Mesothelial cell of epicardium (in vitro differentiated cells): Measurements from ENCODE around the gene ASF1B. TPM values are rescaled to one million over a fixed set of nuclear protein-coding genes. Genes with fewer than 3 reads are reported as not detected.

Source experiments
- DNase-seq, 2 experiments: peaks; one replicate each; pipeline ENCODE4 v3.0.0; 2021; ENCODE audit warnings: low spot score in 2 of 2; ENCODE audit not compliant: unreplicated experiment in 2 of 2
- H3K27ac Mint-ChIP-seq: 2 replicates; pipeline ENCODE4 v1.8.0; 2021; ENCODE audit warnings: mixed read lengths
- H3K27me3 Mint-ChIP-seq: 2 replicates; pipeline ENCODE4 v1.8.0; 2021; ENCODE audit warnings: low read depth, mixed read lengths
- H3K36me3 Mint-ChIP-seq: 2 replicates; pipeline ENCODE4 v1.8.0; 2021; ENCODE audit warnings: mixed read lengths
- H3K4me1 Mint-ChIP-seq: 2 replicates; pipeline ENCODE4 v1.8.0; 2021; ENCODE audit warnings: mixed read lengths
- H3K4me3 Mint-ChIP-seq: 2 replicates; pipeline ENCODE4 v1.8.0; 2021; ENCODE audit warnings: mild to moderate bottlenecking, moderate library complexity, mixed read lengths
- H3K9me3 Mint-ChIP-seq: 2 replicates; pipeline ENCODE4 v1.8.0; 2021; ENCODE audit warnings: mixed read lengths
- CTCF ChIP-seq: fragments of 200-600 bp; sonication (generic); IDR thresholded peaks from one replicate; pipeline ENCODE4 v1.5.0; 2021; ENCODE audit warnings: antibody characterized with exemption; ENCODE audit not compliant: unreplicated experiment
- total RNA-seq: library from RNA; stranded (reverse); gene quantifications from 3 replicates; pipeline ENCODE4 v1.2.1, GENCODE V29; 2021

Gene ASF1B
- total RNA-seq, 1 donor from 2014 or later = 8.4 TPM

GRCh38 chr19:14167576-14168138, 31.3 kb upstream of the ASF1B start:
- H3K4me3 Mint-ChIP-seq = no peak overlapping the region
- H3K27me3 Mint-ChIP-seq = no peaks in the 10 kb centered on the region
- H3K36me3 Mint-ChIP-seq = peaks cover 37% of the 10 kb centered on the region
- no peak for TF ChIP-seq CTCF
- peaks cover 23% of the 10 kb centered on the region for H3K4me1 Mint-ChIP-seq
- DNase-seq = no peak
- H3K27ac Mint-ChIP-seq = peak overlapping the region; percentile 79
- H3K9me3 Mint-ChIP-seq = no peaks in the 10 kb centered on the region

- Mint-ChIP-seq H3K36me3 (peaks cover 33% of the 10 kb centered on the region), H3K4me1 (peaks cover 23% of the 10 kb centered on the region), H3K9me3 (no peaks in the 10 kb centered on the region), H3K27ac (peak overlapping the region; percentile 79), H3K27me3 (no peaks in the 10 kb centered on the region), H3K4me3 (no peak overlapping the region)
- TF ChIP-seq CTCF = no peak
- DNase-seq = no peak
Observed at GRCh38 chr19:14166999-14167575, 30.7 kb upstream of the ASF1B start.

GRCh38 chr19:14165990-14166830, 29.8 kb upstream of the ASF1B start:
- H3K27ac Mint-ChIP-seq = peak overlapping the region; percentile 81
- H3K27me3 Mint-ChIP-seq = no peaks in the 10 kb centered on the region
- H3K36me3 Mint-ChIP-seq = peaks cover 24% of the 10 kb centered on the region
- no peaks in the 10 kb centered on the region for H3K9me3 Mint-ChIP-seq
- peaks cover 23% of the 10 kb centered on the region for H3K4me1 Mint-ChIP-seq
- no peak overlapping the region for H3K4me3 Mint-ChIP-seq
- no peak for DNase-seq
- no peak for TF ChIP-seq CTCF

- H3K4me1 Mint-ChIP-seq = peaks cover 23% of the 10 kb centered on the region
- no peak overlapping the region for H3K27ac Mint-ChIP-seq
- DNase-seq = no peak
- H3K9me3 Mint-ChIP-seq = no peaks in the 10 kb centered on the region
- no peaks in the 10 kb centered on the region for H3K27me3 Mint-ChIP-seq
- no peak overlapping the region for H3K4me3 Mint-ChIP-seq
- H3K36me3 Mint-ChIP-seq = peaks cover 11% of the 10 kb centered on the region
- no peak for TF ChIP-seq CTCF
Observed at GRCh38 chr19:14164724-14165493, 28.5 kb upstream of the ASF1B start.

GRCh38 chr19:14164082-14164481, 27.7 kb upstream of the ASF1B start:
- Mint-ChIP-seq H3K4me3 (no peak overlapping the region), H3K4me1 (peaks cover 23% of the 10 kb centered on the region), H3K27ac (no peak overlapping the region), H3K36me3 (peaks cover 8% of the 10 kb centered on the region), H3K27me3 (no peaks in the 10 kb centered on the region), H3K9me3 (no peaks in the 10 kb centered on the region)
- TF ChIP-seq CTCF = no peak
- no peak for DNase-seq
